NCI-H526 (cell line): ENCODE results near the gene OTULINL.

ENCODE experiments used
- DNase-seq, 2 experiments: peaks; one replicate each; lab custom pipeline; 2025; lab: John Stamatoyannopoulos, UW

The OTULINL gene

GRCh38 chr5:14577079-14577725, 4.4 kb upstream of the OTULINL start:
- DNase-seq = no peak

DNA sequence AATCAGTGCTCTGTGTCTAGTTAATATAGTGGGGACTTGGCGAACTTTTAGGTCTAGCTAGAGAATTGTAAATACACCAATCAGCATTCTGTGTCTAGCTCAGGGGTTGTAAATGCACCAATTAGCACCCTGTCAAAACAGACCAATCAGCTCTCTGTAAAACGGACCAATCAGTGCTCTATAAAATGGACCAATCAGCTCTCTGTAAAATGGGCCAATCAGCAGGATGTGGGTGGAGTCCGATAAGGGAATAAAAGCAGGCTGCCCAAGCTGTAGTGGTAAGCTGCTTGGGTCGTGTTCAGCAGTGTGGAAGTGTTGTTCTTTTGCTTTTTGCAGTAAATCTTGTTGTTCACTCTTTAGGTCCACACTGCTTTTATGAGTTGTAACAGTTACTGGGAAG, 3.6 kb upstream of the OTULINL start:
- no peak for DNase-seq

DNA sequence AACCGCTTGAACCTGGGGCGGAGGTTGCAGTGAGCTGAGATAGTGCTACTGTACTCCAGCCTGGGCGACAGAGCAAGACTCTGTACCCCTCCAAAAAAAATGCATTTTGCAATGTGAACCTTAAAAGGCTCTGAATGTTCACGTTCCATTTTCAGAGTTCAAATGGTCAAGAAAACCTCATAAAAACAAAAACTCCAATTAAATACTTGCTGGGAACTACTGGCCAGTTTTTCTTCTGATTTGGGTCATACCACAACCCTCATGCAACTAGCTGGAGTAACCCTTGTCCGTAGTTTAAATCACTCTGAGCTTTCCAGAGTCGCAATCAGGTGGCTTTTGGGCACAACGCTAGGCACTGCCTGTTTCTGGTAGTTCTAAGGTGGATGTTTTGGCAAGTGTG, 2.3 kb upstream of the OTULINL start:
- DNase-seq = no peak

- no peak for DNase-seq
Observed at GRCh38 chr5:14579731-14580397, 1.7 kb upstream of the OTULINL start.

GRCh38 chr5:14580398-14581034, 1.1 kb upstream of the OTULINL start:
- peak in 1 of 2 experiments; percentile 2 for DNase-seq

DNA sequence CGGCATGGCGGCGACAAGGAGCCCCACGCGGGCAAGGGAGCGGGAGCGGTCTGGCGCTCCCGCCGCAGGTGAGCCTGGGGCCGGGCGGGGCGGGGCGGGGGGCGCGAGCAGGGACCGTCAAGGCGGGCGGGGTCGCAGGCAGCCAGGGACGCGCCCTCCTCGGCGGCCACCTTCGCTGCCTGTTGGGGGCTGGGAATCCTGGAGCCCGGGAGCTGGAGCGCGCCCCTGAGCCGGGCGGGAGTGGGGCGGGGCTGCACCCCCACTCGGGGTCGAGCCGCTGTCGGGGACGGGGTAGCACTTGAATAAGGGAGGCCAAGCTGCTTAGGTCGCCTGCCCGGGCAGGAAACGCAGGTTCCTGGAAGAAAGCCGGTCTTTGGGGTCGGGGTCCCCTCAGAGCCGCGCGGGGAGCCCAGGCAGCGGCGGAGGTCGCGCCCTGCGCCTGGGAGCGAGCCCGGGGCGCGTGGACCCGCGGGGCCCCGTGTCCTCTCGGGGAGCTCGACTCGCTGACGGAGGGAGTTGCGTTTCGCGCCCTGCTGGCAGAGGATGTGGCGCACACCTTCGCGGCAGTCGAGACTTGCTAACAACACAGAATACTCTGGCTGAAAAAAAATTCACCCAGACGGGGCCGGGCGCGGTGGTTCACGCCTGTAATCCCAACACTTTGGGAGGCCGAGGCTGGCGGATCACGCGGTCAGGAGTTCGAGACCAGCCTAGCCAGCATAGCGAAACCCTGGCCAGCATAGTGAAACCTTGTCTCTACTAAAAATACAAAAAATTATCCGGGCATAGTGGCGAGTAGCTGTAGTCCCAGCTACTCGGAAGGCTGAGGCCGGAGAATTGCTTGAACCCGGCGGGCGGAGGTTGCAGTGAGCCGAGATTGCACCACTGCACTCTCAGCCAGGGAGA, 552 bp downstream of the OTULINL start:
- DNase-seq = peak; percentile 46 to 81

- no peak for DNase-seq
Observed at GRCh38 chr5:14582797-14583137, 1.2 kb downstream of the OTULINL start.

DNA sequence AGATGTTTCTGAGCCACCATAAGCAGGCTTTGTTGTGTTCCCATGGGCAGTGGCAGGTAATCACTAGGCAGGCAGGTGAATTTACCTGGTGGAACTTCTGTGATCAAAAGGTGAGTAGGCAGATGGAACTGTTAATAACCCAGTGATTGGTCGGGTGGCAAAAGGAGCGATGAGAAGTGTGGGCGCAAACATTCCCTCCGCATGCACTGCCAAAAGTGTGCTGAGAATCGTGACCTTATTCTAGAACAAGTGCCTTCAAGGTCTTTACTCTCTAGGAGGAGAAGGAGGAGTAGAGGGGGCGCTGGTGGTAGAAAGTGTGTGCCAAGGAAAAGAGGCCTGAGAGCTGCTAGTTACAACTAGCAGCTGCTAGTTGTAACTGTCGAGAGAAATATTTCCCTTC, 3.3 kb downstream of the OTULINL start:
- DNase-seq = no peak

DNA sequence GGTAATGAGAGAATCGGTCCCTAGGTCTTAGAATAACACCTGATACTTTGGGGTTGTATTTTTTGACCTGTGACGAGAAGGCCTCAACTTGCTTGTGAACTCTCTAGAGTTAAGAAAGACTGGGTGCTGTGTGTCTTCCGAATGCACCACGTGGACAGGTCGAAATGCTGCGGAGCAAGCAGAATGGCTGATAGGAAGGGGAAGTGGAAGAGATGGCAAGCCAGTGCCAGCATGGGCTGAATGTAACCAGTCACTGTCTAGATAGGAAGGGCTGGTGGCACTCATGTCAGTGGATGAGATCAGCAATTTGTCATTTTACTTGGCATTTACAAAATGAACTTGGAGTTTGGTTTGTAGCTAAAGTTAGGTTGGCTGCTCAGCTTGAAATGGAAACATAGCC, 5.6 kb downstream of the OTULINL start:
- DNase-seq = no peak

DNA sequence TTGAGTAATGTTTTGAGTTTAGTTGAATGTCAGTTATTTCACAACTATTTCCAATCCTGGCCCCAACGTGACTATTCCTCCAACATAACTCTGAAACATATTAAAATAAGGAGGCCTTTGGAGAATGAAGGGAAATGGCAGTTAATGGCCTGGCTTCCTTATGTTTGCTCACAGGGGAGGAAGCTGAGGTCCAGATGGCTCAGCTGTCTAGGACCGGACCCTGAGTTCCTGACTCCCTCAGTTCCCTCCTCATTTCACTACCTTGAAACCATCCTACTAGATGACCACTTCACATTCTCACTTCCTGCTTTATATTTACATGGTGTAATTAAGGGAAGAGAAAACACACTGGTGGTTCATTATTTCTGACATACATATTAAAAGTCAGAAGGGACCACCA, 6.6 kb downstream of the OTULINL start:
- no peak for DNase-seq

DNA sequence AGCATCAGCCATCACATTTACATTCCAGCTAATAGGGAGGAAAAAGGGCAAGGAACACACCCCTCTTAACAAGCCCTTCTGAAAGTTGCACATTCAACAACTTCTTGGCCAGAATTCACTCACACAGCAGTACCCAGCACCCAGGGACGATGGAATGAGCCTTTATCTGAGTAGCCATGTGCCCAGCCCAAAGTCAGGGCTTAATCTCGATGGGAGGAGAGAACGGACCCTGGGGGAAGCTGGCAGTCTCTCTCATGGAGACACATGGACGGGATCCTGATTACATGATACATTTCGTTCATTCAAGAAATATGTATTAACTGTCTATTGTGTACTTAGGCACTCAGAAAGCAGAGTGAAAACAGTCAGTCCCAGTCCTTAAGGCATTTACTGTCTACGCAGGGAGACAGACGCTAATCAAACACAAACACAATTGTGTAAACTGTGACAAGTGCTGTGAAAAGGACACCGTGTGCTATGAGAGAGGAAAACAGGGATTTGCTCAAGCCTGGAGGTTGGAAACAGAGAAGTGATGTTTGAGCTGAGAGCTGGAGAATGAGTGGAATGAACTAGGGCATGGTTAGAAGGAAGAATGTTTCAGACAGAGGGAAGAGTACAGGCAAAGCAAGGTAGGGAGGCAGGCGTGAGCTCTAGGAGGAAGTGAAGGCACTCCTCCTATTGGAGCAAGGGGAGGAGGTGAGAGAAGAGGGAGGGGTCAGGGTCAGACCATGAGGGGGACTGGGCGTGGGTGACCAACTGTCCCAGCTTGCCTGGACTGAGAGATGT, 7.4 kb downstream of the OTULINL start:
- no peak for DNase-seq

GRCh38 chr5:14590949-14591348, 9.4 kb downstream of the OTULINL start:
- no peak for DNase-seq

DNA sequence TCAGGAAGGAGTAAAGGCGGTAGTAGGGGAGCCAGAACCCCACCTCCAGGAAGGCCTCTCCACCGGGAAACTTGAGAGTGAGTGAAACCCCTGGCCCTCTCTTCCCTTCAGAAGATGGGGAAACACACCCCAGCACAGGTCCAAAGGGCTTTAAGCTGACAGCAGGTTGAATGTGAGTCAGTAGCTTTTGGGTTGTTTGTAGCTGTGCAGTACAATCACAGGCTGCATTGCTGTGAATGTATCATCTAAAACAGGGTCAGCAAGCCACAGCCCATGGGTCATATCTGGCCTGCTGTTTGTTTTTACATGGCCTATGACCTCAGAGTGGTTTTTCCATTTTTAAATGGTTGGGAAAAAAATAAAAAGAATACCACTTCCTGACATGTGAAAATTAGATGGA, 10.0 kb downstream of the OTULINL start:
- DNase-seq = no peak

- no peak for DNase-seq
Observed at GRCh38 chr5:14593326-14594021, 11.9 kb downstream of the OTULINL start.

GRCh38 chr5:14594378-14595074, 12.9 kb downstream of the OTULINL start:
- DNase-seq = no peak

- no peak for DNase-seq
Observed at GRCh38 chr5:14595189-14595588, 13.6 kb downstream of the OTULINL start.

DNA sequence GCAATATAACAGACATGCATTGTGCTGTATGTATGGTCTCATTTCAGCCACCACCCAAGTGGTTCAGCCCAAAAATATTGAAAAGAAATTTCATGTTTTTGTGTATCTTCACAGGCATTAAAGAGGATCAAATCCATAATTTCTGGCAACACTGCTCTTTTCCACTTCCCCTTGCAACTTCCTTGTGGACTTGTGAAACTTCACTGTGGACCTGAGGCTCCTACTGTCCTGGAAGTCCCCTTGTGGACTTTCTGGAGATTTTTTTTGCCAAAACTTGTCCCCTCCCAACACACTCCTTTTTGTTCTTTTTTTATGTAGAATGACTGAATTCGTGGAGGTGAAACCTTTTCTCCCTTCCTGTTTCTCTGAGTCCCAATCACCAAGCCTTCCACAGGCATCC, 14.3 kb downstream of the OTULINL start:
- DNase-seq = no peak

- no peak for DNase-seq
Observed at GRCh38 chr5:14597080-14597479, 15.5 kb downstream of the OTULINL start.

DNA sequence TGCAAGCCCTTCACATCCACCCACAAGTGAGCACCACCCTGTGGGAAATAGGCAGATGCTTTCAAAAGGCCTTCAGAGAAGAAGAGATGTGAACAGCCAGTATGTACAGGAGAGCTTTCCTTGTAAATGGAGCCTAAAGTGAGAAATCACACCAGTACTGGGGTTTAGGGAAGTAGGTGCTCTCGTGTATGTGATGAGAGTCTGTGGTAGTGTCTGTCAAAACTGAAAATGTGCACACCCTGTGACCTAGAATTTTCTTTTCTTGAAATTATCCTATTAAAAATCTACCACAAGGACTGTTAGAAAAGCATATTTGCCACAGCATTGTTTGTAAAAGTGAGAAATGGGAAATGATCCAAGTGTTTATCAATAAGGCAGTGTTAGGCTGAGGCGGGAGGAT, 16.6 kb downstream of the OTULINL start:
- DNase-seq = no peak

GRCh38 chr5:14599476-14600127, 18.0 kb downstream of the OTULINL start:
- DNase-seq = no peak
